HCT116 (cell line): ENCODE data around the gene STK32C. TPM values are rescaled to one million over a fixed set of nuclear protein-coding genes. Genes with fewer than 3 reads are reported as not detected.

Experiments used
- ATAC-seq: fragments of 200-7000 bp; cut with Tn5 transposase; 2 replicates; pipeline ENCODE4 v1.9.1; 2020; ENCODE audit warnings: mild to moderate bottlenecking, moderate library complexity
- BruUV-seq: library from RNA; stranded (reverse); fragments of 400-500 nt; replicated peaks from 2 replicates; lab custom pipeline; 2021; lab: Mats Ljungman, UMichigan
- CTCF ChIA-PET: fragments of 300-600 bp; sonication (Branson Sonifier 250); formaldehyde crosslinking; loops from one replicate; lab custom pipeline; 2021; ENCODE audit warnings: antibody characterized with exemption; lab: Charles Lee
- POLR2A ChIA-PET: fragments of 300-600, 350-600 bp; sonication (Branson Sonifier 250); formaldehyde crosslinking; loops from one replicate; lab custom pipeline; 2021; ENCODE audit warnings: antibody characterized with exemption; lab: Charles Lee
- RAD21 ChIA-PET, 2 experiments: fragments of 300-600 bp; sonication (Branson Sonifier 250); formaldehyde crosslinking; loops; one replicate each; lab custom pipeline; 2023; ENCODE audit warnings: low total read pairs in 2 of 2; ENCODE audit not compliant: uncharacterized antibody in 2 of 2, unreplicated experiment in 2 of 2, low non-redundant PET in 1 of 2; lab: Charles Lee
- DNase-seq: peaks from one replicate; pipeline ENCODE4 v3.0.0-alpha.2; 2010; ENCODE audit warnings: low read depth, low spot score
- H2AFZ ChIP-seq: fragments of 200-600 bp; shearing (Covaris generic), sonication (generic); 2 replicates; pipeline ENCODE4 v1.6.1; 2017; ENCODE audit warnings: low read depth, mixed run types, mixed read lengths, antibody characterized with exemption, low read length; ENCODE audit not compliant: poor library complexity, severe bottlenecking
- H3K27ac ChIP-seq: 2 replicates; pipeline ENCODE4 v1.5.1; 2012; ENCODE audit warnings: low read depth, low read length
- H3K27me3 ChIP-seq: fragments of 200-600 bp; sonication (generic); 2 replicates; pipeline ENCODE4 v1.6.1; 2016; ENCODE audit warnings: mixed run types, low read length, mixed read lengths; ENCODE audit not compliant: insufficient read depth
- H3K36me3 ChIP-seq, 2 experiments: fragments of 200-500 bp in 1 of 2; fragments of 200-600 bp in 1 of 2; sonication (Bioruptor generic) in 1 of 2; sonication (generic) in 1 of 2; 2 replicates each; pipeline versions ENCODE4 v1.5.1 to v1.6.1; 2014 to 2016; ENCODE audit warnings: low read length in 2 of 2, inconsistent platforms in 1 of 2, mixed read lengths in 1 of 2, mixed run types in 1 of 2; ENCODE audit not compliant: insufficient read depth in 2 of 2, control insufficient read depth in 1 of 2
- H3K4me1 ChIP-seq, 2 experiments: fragments of 200-600 bp in 1 of 2; sonication (generic) in 1 of 2; 2 replicates each; pipeline versions ENCODE4 v1.5.1 to v1.6.1; 2012 to 2017; ENCODE audit warnings: low read length in 2 of 2, inconsistent platforms in 1 of 2, mild to moderate bottlenecking in 1 of 2, mixed read lengths in 1 of 2, mixed run types in 1 of 2, moderate library complexity in 1 of 2; ENCODE audit not compliant: insufficient read depth in 2 of 2, control insufficient read depth in 1 of 2
- H3K4me2 ChIP-seq: fragments of 200-600 bp; sonication (generic); 2 replicates; pipeline ENCODE4 v1.6.1; 2017; ENCODE audit warnings: mixed run types, low read length, mixed read lengths
- H3K4me3 ChIP-seq, 2 experiments: fragments of 200-600 bp in 1 of 2; sonication (generic) in 1 of 2; replicated peaks in 1 of 2; 2 replicates each; pipeline ENCODE4 v1.5.1; 2011 to 2016; ENCODE audit warnings: low read length in 2 of 2, control low read depth in 1 of 2, low read depth in 1 of 2, mild to moderate bottlenecking in 1 of 2, mixed read lengths in 1 of 2, mixed run types in 1 of 2
- H3K79me2 ChIP-seq: fragments of 200-600 bp; sonication (generic); 2 replicates; pipeline ENCODE4 v1.6.1; 2017; ENCODE audit warnings: mild to moderate bottlenecking, mixed run types, low read length, moderate library complexity, mixed read lengths; ENCODE audit not compliant: insufficient read depth
- H3K9ac ChIP-seq: fragments of 200-600 bp; sonication (generic); 2 replicates; pipeline ENCODE4 v1.6.1; 2016; ENCODE audit warnings: low read length, mixed read lengths
- H3K9me2 ChIP-seq: fragments of 200-600 bp; sonication (generic), shearing (Covaris generic); 2 replicates; pipeline ENCODE4 v1.6.1; 2017; ENCODE audit warnings: mixed run types, mild to moderate bottlenecking, moderate library complexity; ENCODE audit not compliant: insufficient read depth
- H3K9me3 ChIP-seq, 2 experiments: fragments of 200-500 bp in 1 of 2; fragments of 200-600 bp in 1 of 2; sonication (Bioruptor generic) in 1 of 2; sonication (generic) in 1 of 2; 2 replicates each; pipeline ENCODE4 v1.6.1; 2014 to 2017; ENCODE audit warnings: low read length in 2 of 2, mixed read lengths in 2 of 2, inconsistent platforms in 1 of 2, low read depth in 1 of 2, mild to moderate bottlenecking in 1 of 2, mixed run types in 1 of 2, moderate library complexity in 1 of 2; ENCODE audit not compliant: control insufficient read depth in 1 of 2, insufficient read depth in 1 of 2
- H4K20me1 ChIP-seq: fragments of 200-600 bp; sonication (generic), shearing (Covaris generic); 2 replicates; pipeline ENCODE4 v1.6.1; 2017; ENCODE audit warnings: mixed run types, mild to moderate bottlenecking, moderate library complexity; ENCODE audit not compliant: insufficient read depth
- CBX3 ChIP-seq: IDR thresholded peaks from 2 replicates; pipeline ENCODE4 v1.6.1; 2012; ENCODE audit warnings: low read depth
- CEBPB ChIP-seq: IDR thresholded peaks from 2 replicates; pipeline ENCODE4 v1.6.1; 2012; ENCODE audit warnings: low read depth
- CTCF ChIP-seq, 3 experiments: fragments of 200-600 bp in 1 of 3; sonication (generic) in 1 of 3; IDR thresholded peaks in 2 of 3; conservative IDR thresholded peaks in 1 of 3; 2 replicates each; pipeline ENCODE4 v1.5.1; 2012 to 2017; ENCODE audit warnings: low read depth in 2 of 3, low read length in 2 of 3, antibody characterized with exemption in 1 of 3, borderline replicate concordance in 1 of 3, control low read depth in 1 of 3, mild to moderate bottlenecking in 1 of 3, mixed read lengths in 1 of 3, mixed run types in 1 of 3, moderate library complexity in 1 of 3; ENCODE audit not compliant: insufficient read depth in 1 of 3
- EGR1 ChIP-seq: IDR thresholded peaks from 2 replicates; pipeline ENCODE4 v1.6.1; 2012; ENCODE audit warnings: low read depth
- ELF1 ChIP-seq: IDR thresholded peaks from 2 replicates; pipeline ENCODE4 v1.6.1; 2012; ENCODE audit warnings: low read depth, borderline replicate concordance
- EZH2 ChIP-seq: fragments of 200-600 bp; sonication (generic); IDR thresholded peaks from 2 replicates; pipeline ENCODE4 v1.6.1; 2017; ENCODE audit warnings: antibody characterized with exemption, mixed run types
- EZH2phosphoT487 ChIP-seq: fragments of 200-600 bp; IDR thresholded peaks from 2 replicates; pipeline ENCODE4 v1.6.1; 2018; ENCODE audit warnings: antibody characterized with exemption, borderline replicate concordance
- JUND ChIP-seq: IDR thresholded peaks from 2 replicates; pipeline ENCODE4 v1.6.1; 2012
- MAX ChIP-seq: IDR thresholded peaks from 2 replicates; pipeline ENCODE4 v1.6.1; 2012
- POLR2AphosphoS5 ChIP-seq: IDR thresholded peaks from 2 replicates; pipeline ENCODE4 v1.6.1; 2011; ENCODE audit warnings: mild to moderate bottlenecking, low read depth, low read length, moderate library complexity
- SIN3A ChIP-seq: IDR thresholded peaks from 2 replicates; pipeline ENCODE4 v1.6.1; 2012; ENCODE audit warnings: low read depth
- SP1 ChIP-seq: IDR thresholded peaks from 2 replicates; pipeline ENCODE4 v1.6.1; 2012; ENCODE audit warnings: low read depth
- SRF ChIP-seq: IDR thresholded peaks from 2 replicates; pipeline ENCODE4 v1.6.1; 2012; ENCODE audit warnings: low read depth
- ZFX ChIP-seq: fragments of 450-650 bp; IDR thresholded peaks from 2 replicates; pipeline ENCODE4 v1.6.1; 2017
- ZNF274 ChIP-seq: fragments of 200-500 bp; sonication (Bioruptor generic); IDR thresholded peaks from 2 replicates; pipeline ENCODE4 v1.6.1; 2014; ENCODE audit warnings: mild to moderate bottlenecking, low read depth, low read length, inconsistent platforms
- intact Hi-C: fragments of 100-400 bp; cut with micrococcal nuclease; formaldehyde crosslinking; loops from 2 replicates; pipeline ENCODE4 v1.10.0; 2022
- total RNA-seq: library from RNA; stranded (reverse); gene quantifications from one replicate; pipeline ENCODE4 v1.2.1, GENCODE V29; 2021; ENCODE audit not compliant: unreplicated experiment
- TF ChIP-seq, protein P1 (sequence below): IDR thresholded peaks from 2 replicates; pipeline ENCODE4 v1.6.1; 2011; ENCODE audit warnings: mild to moderate bottlenecking, low read length, moderate library complexity; ENCODE audit not compliant: insufficient replicate concordance; ENCODE audit errors: extremely low read depth
- TF ChIP-seq, protein P2 (sequence below): IDR thresholded peaks from 2 replicates; pipeline ENCODE4 v1.6.1; 2012; ENCODE audit warnings: low read depth

STK32C gene
- total RNA-seq, 1 experiment from 2014 or later = 29.7 TPM

DNA sequence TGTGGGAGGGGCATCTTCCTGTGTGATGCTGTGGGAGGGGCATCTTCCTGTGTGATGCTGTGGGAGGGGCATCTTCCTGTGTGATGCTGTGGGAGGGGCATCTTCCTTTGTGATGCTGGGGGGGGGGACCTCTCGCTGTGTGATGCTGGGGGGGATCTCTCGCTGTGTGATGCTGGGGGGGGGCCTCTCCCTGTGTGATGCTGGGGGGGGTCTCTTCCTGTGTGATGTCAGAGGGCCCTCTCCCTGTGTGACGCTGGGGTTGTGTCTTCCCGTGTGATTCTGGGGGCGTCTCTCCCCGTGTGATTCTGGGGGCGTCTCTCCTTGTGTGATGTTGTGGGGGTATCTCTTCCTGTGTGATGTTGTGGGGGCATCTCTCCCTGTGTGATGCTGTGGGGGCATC, 148.9 kb downstream of the STK32C start:
- Histone ChIP-seq H3K9ac (no peak overlapping the region), H4K20me1 (no peaks in the 10 kb centered on the region), H3K9me3 (no peaks in the 10 kb centered on the region), H3K4me3 (no peak overlapping the region), H3K27ac (no peak overlapping the region), H3K9me2 (no peaks in the 10 kb centered on the region), H3K36me3 (no peaks in the 10 kb centered on the region), H2AFZ (no peak overlapping the region), H3K79me2 (no peaks in the 10 kb centered on the region), H3K27me3 (no peaks in the 10 kb centered on the region), H3K4me2 (no peak overlapping the region), H3K4me1 (peaks cover 7 to 21% of the 10 kb centered on the region in 2 experiments; a peak in 3 of 4 replicates)
- ChIA-PET POLR2A (no interaction called here), RAD21 (no interaction called here), CTCF (no interaction called here)
- no peak for DNase-seq
- TF ChIP-seq, protein P1, sequence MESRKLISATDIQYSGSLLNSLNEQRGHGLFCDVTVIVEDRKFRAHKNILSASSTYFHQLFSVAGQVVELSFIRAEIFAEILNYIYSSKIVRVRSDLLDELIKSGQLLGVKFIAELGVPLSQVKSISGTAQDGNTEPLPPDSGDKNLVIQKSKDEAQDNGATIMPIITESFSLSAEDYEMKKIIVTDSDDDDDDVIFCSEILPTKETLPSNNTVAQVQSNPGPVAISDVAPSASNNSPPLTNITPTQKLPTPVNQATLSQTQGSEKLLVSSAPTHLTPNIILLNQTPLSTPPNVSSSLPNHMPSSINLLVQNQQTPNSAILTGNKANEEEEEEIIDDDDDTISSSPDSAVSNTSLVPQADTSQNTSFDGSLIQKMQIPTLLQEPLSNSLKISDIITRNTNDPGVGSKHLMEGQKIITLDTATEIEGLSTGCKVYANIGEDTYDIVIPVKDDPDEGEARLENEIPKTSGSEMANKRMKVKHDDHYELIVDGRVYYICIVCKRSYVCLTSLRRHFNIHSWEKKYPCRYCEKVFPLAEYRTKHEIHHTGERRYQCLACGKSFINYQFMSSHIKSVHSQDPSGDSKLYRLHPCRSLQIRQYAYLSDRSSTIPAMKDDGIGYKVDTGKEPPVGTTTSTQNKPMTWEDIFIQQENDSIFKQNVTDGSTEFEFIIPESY = no peak
- TF ChIP-seq POLR2AphosphoS5 = no peak
- TF ChIP-seq, protein P2, sequence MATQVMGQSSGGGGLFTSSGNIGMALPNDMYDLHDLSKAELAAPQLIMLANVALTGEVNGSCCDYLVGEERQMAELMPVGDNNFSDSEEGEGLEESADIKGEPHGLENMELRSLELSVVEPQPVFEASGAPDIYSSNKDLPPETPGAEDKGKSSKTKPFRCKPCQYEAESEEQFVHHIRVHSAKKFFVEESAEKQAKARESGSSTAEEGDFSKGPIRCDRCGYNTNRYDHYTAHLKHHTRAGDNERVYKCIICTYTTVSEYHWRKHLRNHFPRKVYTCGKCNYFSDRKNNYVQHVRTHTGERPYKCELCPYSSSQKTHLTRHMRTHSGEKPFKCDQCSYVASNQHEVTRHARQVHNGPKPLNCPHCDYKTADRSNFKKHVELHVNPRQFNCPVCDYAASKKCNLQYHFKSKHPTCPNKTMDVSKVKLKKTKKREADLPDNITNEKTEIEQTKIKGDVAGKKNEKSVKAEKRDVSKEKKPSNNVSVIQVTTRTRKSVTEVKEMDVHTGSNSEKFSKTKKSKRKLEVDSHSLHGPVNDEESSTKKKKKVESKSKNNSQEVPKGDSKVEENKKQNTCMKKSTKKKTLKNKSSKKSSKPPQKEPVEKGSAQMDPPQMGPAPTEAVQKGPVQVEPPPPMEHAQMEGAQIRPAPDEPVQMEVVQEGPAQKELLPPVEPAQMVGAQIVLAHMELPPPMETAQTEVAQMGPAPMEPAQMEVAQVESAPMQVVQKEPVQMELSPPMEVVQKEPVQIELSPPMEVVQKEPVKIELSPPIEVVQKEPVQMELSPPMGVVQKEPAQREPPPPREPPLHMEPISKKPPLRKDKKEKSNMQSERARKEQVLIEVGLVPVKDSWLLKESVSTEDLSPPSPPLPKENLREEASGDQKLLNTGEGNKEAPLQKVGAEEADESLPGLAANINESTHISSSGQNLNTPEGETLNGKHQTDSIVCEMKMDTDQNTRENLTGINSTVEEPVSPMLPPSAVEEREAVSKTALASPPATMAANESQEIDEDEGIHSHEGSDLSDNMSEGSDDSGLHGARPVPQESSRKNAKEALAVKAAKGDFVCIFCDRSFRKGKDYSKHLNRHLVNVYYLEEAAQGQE = no peak
- no peak for TF ChIP-seq EGR1
- TF ChIP-seq CEBPB = no peak
- no peak for TF ChIP-seq ZNF274
- TF ChIP-seq SP1 = no peak
- TF ChIP-seq MAX = no peak
- TF ChIP-seq EZH2phosphoT487 = no peak
- TF ChIP-seq ELF1 = no peak
- no peak for TF ChIP-seq JUND
- TF ChIP-seq SRF = no peak
- TF ChIP-seq CTCF (IDR thresholded peaks at IDR 0.05 in 2 of 3, conservative IDR thresholded peaks at IDR 0.05 in 1 of 3; ENCODE audit: borderline replicate concordance in 1 of 3, insufficient read depth in 1 of 3, low read depth in 2 of 3, low read length in 2 of 3) = no peak
- TF ChIP-seq EZH2 = no peak
- TF ChIP-seq SIN3A = no peak
- TF ChIP-seq CBX3 = no peak
- no peak for TF ChIP-seq ZFX
- ATAC-seq = no peak
- intact Hi-C loops = no loop called here
- no TSS peak for BruUV-seq
